HCT116 (cell line): Measurements from ENCODE around the gene DACT3. TPM values are rescaled to one million over a fixed set of nuclear protein-coding genes. Genes with fewer than 3 reads are reported as not detected.

ENCODE experiments used
- ATAC-seq: fragments of 200-7000 bp; cut with Tn5 transposase; 2 replicates; pipeline ENCODE4 v1.9.1; 2020; ENCODE audit warnings: mild to moderate bottlenecking, moderate library complexity
- BruUV-seq: library from RNA; stranded (reverse); fragments of 400-500 nt; replicated peaks from 2 replicates; lab custom pipeline; 2021; lab: Mats Ljungman, UMichigan
- CTCF ChIA-PET: fragments of 300-600 bp; sonication (Branson Sonifier 250); formaldehyde crosslinking; loops from one replicate; lab custom pipeline; 2021; ENCODE audit warnings: antibody characterized with exemption; lab: Charles Lee
- POLR2A ChIA-PET: fragments of 300-600, 350-600 bp; sonication (Branson Sonifier 250); formaldehyde crosslinking; loops from one replicate; lab custom pipeline; 2021; ENCODE audit warnings: antibody characterized with exemption; lab: Charles Lee
- RAD21 ChIA-PET, 2 experiments: fragments of 300-600 bp; sonication (Branson Sonifier 250); formaldehyde crosslinking; loops; one replicate each; lab custom pipeline; 2023; ENCODE audit warnings: low total read pairs in 2 of 2; ENCODE audit not compliant: uncharacterized antibody in 2 of 2, unreplicated experiment in 2 of 2, low non-redundant PET in 1 of 2; lab: Charles Lee
- DNase-seq: peaks from one replicate; pipeline ENCODE4 v3.0.0-alpha.2; 2010; ENCODE audit warnings: low read depth, low spot score
- H2AFZ ChIP-seq: fragments of 200-600 bp; shearing (Covaris generic), sonication (generic); 2 replicates; pipeline ENCODE4 v1.6.1; 2017; ENCODE audit warnings: low read depth, mixed run types, mixed read lengths, antibody characterized with exemption, low read length; ENCODE audit not compliant: poor library complexity, severe bottlenecking
- H3K27ac ChIP-seq: 2 replicates; pipeline ENCODE4 v1.5.1; 2012; ENCODE audit warnings: low read depth, low read length
- H3K27me3 ChIP-seq: fragments of 200-600 bp; sonication (generic); 2 replicates; pipeline ENCODE4 v1.6.1; 2016; ENCODE audit warnings: mixed run types, low read length, mixed read lengths; ENCODE audit not compliant: insufficient read depth
- H3K36me3 ChIP-seq, 2 experiments: fragments of 200-500 bp in 1 of 2; fragments of 200-600 bp in 1 of 2; sonication (Bioruptor generic) in 1 of 2; sonication (generic) in 1 of 2; 2 replicates each; pipeline versions ENCODE4 v1.5.1 to v1.6.1; 2014 to 2016; ENCODE audit warnings: low read length in 2 of 2, inconsistent platforms in 1 of 2, mixed read lengths in 1 of 2, mixed run types in 1 of 2; ENCODE audit not compliant: insufficient read depth in 2 of 2, control insufficient read depth in 1 of 2
- H3K4me1 ChIP-seq, 2 experiments: fragments of 200-600 bp in 1 of 2; sonication (generic) in 1 of 2; 2 replicates each; pipeline versions ENCODE4 v1.5.1 to v1.6.1; 2012 to 2017; ENCODE audit warnings: low read length in 2 of 2, inconsistent platforms in 1 of 2, mild to moderate bottlenecking in 1 of 2, mixed read lengths in 1 of 2, mixed run types in 1 of 2, moderate library complexity in 1 of 2; ENCODE audit not compliant: insufficient read depth in 2 of 2, control insufficient read depth in 1 of 2
- H3K4me2 ChIP-seq: fragments of 200-600 bp; sonication (generic); 2 replicates; pipeline ENCODE4 v1.6.1; 2017; ENCODE audit warnings: mixed run types, low read length, mixed read lengths
- H3K4me3 ChIP-seq, 2 experiments: fragments of 200-600 bp in 1 of 2; sonication (generic) in 1 of 2; replicated peaks in 1 of 2; 2 replicates each; pipeline ENCODE4 v1.5.1; 2011 to 2016; ENCODE audit warnings: low read length in 2 of 2, control low read depth in 1 of 2, low read depth in 1 of 2, mild to moderate bottlenecking in 1 of 2, mixed read lengths in 1 of 2, mixed run types in 1 of 2
- H3K79me2 ChIP-seq: fragments of 200-600 bp; sonication (generic); 2 replicates; pipeline ENCODE4 v1.6.1; 2017; ENCODE audit warnings: mild to moderate bottlenecking, mixed run types, low read length, moderate library complexity, mixed read lengths; ENCODE audit not compliant: insufficient read depth
- H3K9ac ChIP-seq: fragments of 200-600 bp; sonication (generic); 2 replicates; pipeline ENCODE4 v1.6.1; 2016; ENCODE audit warnings: low read length, mixed read lengths
- H3K9me2 ChIP-seq: fragments of 200-600 bp; sonication (generic), shearing (Covaris generic); 2 replicates; pipeline ENCODE4 v1.6.1; 2017; ENCODE audit warnings: mixed run types, mild to moderate bottlenecking, moderate library complexity; ENCODE audit not compliant: insufficient read depth
- H3K9me3 ChIP-seq, 2 experiments: fragments of 200-500 bp in 1 of 2; fragments of 200-600 bp in 1 of 2; sonication (Bioruptor generic) in 1 of 2; sonication (generic) in 1 of 2; 2 replicates each; pipeline ENCODE4 v1.6.1; 2014 to 2017; ENCODE audit warnings: low read length in 2 of 2, mixed read lengths in 2 of 2, inconsistent platforms in 1 of 2, low read depth in 1 of 2, mild to moderate bottlenecking in 1 of 2, mixed run types in 1 of 2, moderate library complexity in 1 of 2; ENCODE audit not compliant: control insufficient read depth in 1 of 2, insufficient read depth in 1 of 2
- H4K20me1 ChIP-seq: fragments of 200-600 bp; sonication (generic), shearing (Covaris generic); 2 replicates; pipeline ENCODE4 v1.6.1; 2017; ENCODE audit warnings: mixed run types, mild to moderate bottlenecking, moderate library complexity; ENCODE audit not compliant: insufficient read depth
- CEBPB ChIP-seq: IDR thresholded peaks from 2 replicates; pipeline ENCODE4 v1.6.1; 2012; ENCODE audit warnings: low read depth
- EGR1 ChIP-seq: IDR thresholded peaks from 2 replicates; pipeline ENCODE4 v1.6.1; 2012; ENCODE audit warnings: low read depth
- EZH2phosphoT487 ChIP-seq: fragments of 200-600 bp; IDR thresholded peaks from 2 replicates; pipeline ENCODE4 v1.6.1; 2018; ENCODE audit warnings: antibody characterized with exemption, borderline replicate concordance
- POLR2A ChIP-seq: IDR thresholded peaks from 2 replicates; pipeline ENCODE4 v1.7.0; 2011; ENCODE audit warnings: borderline replicate concordance; ENCODE audit not compliant: insufficient read depth, insufficient read length; ENCODE audit errors: extremely low read depth
- REST ChIP-seq: IDR thresholded peaks from 2 replicates; pipeline ENCODE4 v1.6.1; 2012; ENCODE audit warnings: low read depth
- ZNF274 ChIP-seq: fragments of 200-500 bp; sonication (Bioruptor generic); IDR thresholded peaks from 2 replicates; pipeline ENCODE4 v1.6.1; 2014; ENCODE audit warnings: mild to moderate bottlenecking, low read depth, low read length, inconsistent platforms
- intact Hi-C: fragments of 100-400 bp; cut with micrococcal nuclease; formaldehyde crosslinking; loops from 2 replicates; pipeline ENCODE4 v1.10.0; 2022
- total RNA-seq: library from RNA; stranded (reverse); gene quantifications from one replicate; pipeline ENCODE4 v1.2.1, GENCODE V29; 2021; ENCODE audit not compliant: unreplicated experiment

Gene DACT3
- total RNA-seq, 1 experiment from 2014 or later: 2.0 TPM

- TF ChIP-seq ZNF274 (no peak), EGR1 (no peak), CEBPB (no peak), REST (no peak), EZH2phosphoT487 (no peak), POLR2A (no peak)
- Histone ChIP-seq H3K4me1 (peaks cover 0 to 8% of the 10 kb centered on the region in 2 experiments; a peak in 3 of 4 replicates), H3K36me3 (peaks cover 31 to 33% of the 10 kb centered on the region in 2 experiments), H3K27me3 (no peaks in the 10 kb centered on the region), H3K9me2 (no peaks in the 10 kb centered on the region), H4K20me1 (no peaks in the 10 kb centered on the region), H3K9me3 (no peaks in the 10 kb centered on the region), H3K4me3 (no peak overlapping the region), H2AFZ (no peak overlapping the region), H3K27ac (no peak overlapping the region), H3K79me2 (peaks cover 27% of the 10 kb centered on the region), H3K4me2 (no peak overlapping the region), H3K9ac (no peak overlapping the region)
- TSS peak; percentile 73 for BruUV-seq
- POLR2A ChIA-PET: no interaction called here
- DNase-seq (no peak), ATAC-seq (no peak)
- RAD21 ChIA-PET: interaction anchor here in 1 of 2 experiments (0.7 kb wide), 1 partner anchor 38 kb away, joined by 4 read pairs; no protein-coding TSS in a partner anchor
- CTCF ChIA-PET: no interaction called here
- intact Hi-C loops: loop anchor here (10.0 kb wide), 1 partner anchor 115 kb away; no protein-coding TSS in a partner anchor
Measured at GRCh38 chr19:46609511-46610412, 51.2 kb downstream of the DACT3 start.
